ENCODE measurements around the gene TECR.
"Not testable (repeated sequence)": the region's sequence is repeated elsewhere in the genome, so short reads cannot be mapped to it uniquely, and the experiment has no call there.

The TECR gene

DNA sequence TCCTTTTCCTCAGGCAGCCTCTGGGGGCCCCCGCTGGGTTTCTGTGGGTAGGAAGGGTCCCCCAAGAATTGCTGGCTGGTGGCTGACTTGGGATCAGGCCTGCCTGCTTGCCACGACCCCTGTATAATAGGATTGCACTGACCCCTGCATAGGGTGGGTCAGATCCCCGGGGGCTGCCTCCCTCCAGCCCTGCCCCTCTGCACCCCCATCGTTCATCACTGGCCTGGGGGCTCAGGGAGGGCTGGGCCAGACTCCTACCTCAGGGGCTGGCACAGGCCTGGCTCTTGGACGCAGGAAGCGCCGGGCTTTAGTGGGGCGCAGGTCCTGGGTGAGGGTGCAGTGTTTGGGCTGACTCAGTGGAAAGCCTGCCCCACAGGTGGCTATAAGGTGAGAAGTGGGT, 31.9 kb downstream of the TECR start:
- Histone ChIP-seq H3K4me3 (ENCODE audit: low read depth in 1 of 2, low read length in 1 of 2) (no peak overlapping the region), H3K9me3 (no peaks in the 10 kb centered on the region), H3K27me3 (no peaks in the 10 kb centered on the region), H3K36me3 (peaks cover 26% of the 10 kb centered on the region), H3K4me1 (ENCODE audit: control insufficient read depth in 1 of 2, insufficient read depth in 1 of 2, low read depth in 1 of 2, low read length in 1 of 2) (peaks cover 7 to 9% of the 10 kb centered on the region in 2 experiments), H3K27ac (no peak overlapping the region)
- TF ChIP-seq, protein P1, sequence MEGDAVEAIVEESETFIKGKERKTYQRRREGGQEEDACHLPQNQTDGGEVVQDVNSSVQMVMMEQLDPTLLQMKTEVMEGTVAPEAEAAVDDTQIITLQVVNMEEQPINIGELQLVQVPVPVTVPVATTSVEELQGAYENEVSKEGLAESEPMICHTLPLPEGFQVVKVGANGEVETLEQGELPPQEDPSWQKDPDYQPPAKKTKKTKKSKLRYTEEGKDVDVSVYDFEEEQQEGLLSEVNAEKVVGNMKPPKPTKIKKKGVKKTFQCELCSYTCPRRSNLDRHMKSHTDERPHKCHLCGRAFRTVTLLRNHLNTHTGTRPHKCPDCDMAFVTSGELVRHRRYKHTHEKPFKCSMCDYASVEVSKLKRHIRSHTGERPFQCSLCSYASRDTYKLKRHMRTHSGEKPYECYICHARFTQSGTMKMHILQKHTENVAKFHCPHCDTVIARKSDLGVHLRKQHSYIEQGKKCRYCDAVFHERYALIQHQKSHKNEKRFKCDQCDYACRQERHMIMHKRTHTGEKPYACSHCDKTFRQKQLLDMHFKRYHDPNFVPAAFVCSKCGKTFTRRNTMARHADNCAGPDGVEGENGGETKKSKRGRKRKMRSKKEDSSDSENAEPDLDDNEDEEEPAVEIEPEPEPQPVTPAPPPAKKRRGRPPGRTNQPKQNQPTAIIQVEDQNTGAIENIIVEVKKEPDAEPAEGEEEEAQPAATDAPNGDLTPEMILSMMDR (IDR thresholded peaks at IDR 0.05): no peak

DNA sequence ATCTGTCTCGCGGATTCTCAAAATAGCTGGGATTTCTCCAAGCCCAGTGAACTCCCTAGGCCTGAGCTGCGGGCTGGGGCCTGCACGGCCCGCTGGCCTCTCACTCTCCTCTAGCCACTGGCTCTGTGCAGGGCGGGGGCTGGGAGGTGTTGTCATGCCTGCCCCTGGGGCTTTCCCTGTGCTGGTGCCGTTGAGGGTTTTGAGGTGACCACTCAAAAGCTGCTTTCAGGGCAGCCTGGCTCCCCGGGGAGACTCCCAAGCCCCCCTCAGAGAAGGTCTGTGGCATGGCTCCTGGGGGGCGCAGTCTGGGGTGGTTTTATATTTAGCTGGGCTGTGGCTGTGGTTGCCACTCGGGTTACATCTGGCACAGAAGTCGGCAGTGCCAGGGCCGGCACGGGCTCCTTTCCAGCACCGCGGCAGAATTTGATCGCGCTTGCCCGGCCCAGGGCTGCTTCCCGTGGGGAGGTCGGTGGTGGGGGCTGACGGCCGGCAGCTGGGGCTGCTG, 32.5 kb downstream of the TECR start:
- peaks cover 32% of the 10 kb centered on the region for H3K36me3 ChIP-seq
- TF ChIP-seq, protein P1 (IDR thresholded peaks at IDR 0.05): no peak
- H3K9me3 ChIP-seq: no peaks in the 10 kb centered on the region
- H3K27me3 ChIP-seq: no peaks in the 10 kb centered on the region
- no peak overlapping the region for H3K27ac ChIP-seq
- peaks cover under 1 to 2% of the 10 kb centered on the region in 2 experiments for H3K4me1 ChIP-seq (ENCODE audit: control insufficient read depth in 1 of 2, insufficient read depth in 1 of 2, low read depth in 1 of 2, low read length in 1 of 2)
- no peak overlapping the region for H3K4me3 ChIP-seq (ENCODE audit: low read depth in 1 of 2, low read length in 1 of 2)

DNA sequence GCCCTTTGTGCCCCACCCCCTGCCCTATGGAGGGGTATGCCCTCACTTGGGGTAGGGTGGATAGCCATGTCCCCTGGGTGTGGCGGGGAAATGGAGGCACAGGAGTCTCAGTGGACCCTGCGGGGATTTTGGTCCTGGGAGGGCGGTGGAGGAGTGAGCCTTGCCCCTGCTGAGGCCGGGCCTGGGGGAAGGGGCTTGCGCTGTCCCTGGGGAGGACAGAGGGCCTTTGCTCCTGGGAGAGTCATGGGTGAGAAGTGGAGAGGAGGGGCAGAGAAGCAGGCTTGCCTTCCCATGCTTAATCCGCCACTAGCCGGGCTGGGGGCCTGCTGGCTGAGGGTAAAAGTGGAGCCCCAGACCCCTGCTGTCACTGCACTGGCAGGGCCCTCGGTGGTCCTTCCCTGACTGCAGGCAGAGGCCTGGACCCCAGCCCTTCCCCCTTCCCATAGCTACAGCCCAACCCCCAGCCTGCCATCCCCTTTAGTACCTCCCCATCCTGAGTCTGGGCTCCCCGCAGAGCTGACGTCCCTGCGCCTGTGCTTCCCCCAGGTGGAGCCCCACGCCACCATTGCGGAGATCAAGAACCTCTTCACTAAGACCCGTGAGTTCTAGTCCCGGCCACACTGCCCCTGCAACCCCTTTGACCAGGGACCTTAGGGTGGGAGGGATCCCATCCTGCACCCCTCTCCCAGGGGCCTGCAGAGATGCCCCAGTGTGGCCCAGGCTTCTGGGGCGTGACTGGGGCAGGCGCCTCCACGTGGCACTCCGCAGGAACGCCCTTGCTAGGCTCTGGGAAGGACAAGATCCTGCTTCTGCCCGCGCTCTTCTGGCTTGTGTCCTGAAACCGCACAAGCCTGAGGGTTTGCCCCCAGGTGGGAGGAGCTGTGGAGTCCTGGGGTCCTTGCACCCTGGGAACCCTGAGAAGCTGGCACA, 33.5 kb downstream of the TECR start:
- H3K4me3 ChIP-seq (ENCODE audit: low read depth in 1 of 2, low read length in 1 of 2): no peak overlapping the region
- no peaks in the 10 kb centered on the region for H3K4me1 ChIP-seq (ENCODE audit: control insufficient read depth in 1 of 2, insufficient read depth in 1 of 2, low read depth in 1 of 2, low read length in 1 of 2)
- peaks cover 40% of the 10 kb centered on the region for H3K36me3 ChIP-seq
- H3K27ac ChIP-seq: no peak overlapping the region
- no peaks in the 10 kb centered on the region for H3K9me3 ChIP-seq
- no peaks in the 10 kb centered on the region for H3K27me3 ChIP-seq
- TF ChIP-seq, protein P1 (IDR thresholded peaks at IDR 0.05): no peak

DNA sequence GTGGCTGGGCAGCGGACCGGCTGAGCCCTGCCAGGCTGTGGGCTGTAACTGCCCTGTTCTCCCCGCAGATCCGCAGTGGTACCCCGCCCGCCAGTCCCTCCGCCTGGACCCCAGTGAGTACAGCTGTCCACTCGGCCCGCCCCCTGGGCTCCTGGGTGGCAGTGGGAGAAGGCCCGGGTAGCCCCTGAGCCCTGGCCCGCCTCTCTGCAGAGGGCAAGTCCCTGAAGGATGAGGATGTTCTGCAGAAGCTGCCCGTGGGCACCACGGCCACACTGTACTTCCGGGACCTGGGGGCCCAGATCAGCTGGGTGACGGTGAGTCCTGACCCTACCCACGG, 34.2 kb downstream of the TECR start:
- no peaks in the 10 kb centered on the region for H3K4me1 ChIP-seq (ENCODE audit: control insufficient read depth in 1 of 2, insufficient read depth in 1 of 2, low read depth in 1 of 2, low read length in 1 of 2)
- peaks cover 40% of the 10 kb centered on the region for H3K36me3 ChIP-seq

DNA sequence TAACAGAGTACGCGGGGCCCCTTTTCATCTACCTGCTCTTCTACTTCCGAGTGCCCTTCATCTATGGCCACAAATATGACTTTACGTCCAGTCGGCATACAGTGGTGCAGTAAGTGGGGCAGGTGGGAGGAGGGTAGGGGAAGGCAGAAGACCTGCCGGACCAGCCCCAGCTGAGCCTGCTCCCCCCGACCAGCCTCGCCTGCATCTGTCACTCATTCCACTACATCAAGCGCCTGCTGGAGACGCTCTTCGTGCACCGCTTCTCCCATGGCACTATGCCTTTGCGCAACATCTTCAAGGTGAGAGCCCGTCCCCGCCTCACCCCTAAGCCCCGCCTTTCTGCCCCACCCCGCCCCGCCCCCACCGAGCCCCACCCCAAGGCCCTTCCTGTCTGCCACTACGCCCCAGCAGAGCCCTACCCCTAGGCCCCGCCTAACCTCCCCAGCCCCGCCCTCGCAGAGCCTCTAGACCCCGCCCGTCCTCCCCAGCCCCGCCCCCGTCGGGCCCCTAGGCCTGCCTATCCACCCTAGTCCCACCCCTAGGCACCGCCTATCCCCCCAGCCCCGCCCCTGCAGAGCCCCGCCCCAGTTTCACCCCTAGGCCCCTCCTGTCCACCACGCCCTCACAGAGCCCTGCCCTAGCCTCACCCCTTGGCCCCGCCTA, 34.7 kb downstream of the TECR start:
- H3K4me1 ChIP-seq (ENCODE audit: control insufficient read depth in 1 of 2, insufficient read depth in 1 of 2, low read depth in 1 of 2, low read length in 1 of 2): no peaks in the 10 kb centered on the region
- H3K27me3 ChIP-seq: no peaks in the 10 kb centered on the region
- TF ChIP-seq, protein P1 (IDR thresholded peaks at IDR 0.05): no peak
- H3K36me3 ChIP-seq: peaks cover 40% of the 10 kb centered on the region
- H3K4me3 ChIP-seq (ENCODE audit: low read depth in 1 of 2, low read length in 1 of 2): no peak overlapping the region
- no peaks in the 10 kb centered on the region for H3K9me3 ChIP-seq
- no peak overlapping the region for H3K27ac ChIP-seq

More for the DNA sequence above, 34.2 kb downstream of the TECR start:
- no peak overlapping the region for H3K4me3 ChIP-seq (ENCODE audit: low read depth in 1 of 2, low read length in 1 of 2)
- H3K27ac ChIP-seq: no peak overlapping the region
- H3K9me3 ChIP-seq: no peaks in the 10 kb centered on the region
- H3K27me3 ChIP-seq: no peaks in the 10 kb centered on the region
- TF ChIP-seq, protein P1 (IDR thresholded peaks at IDR 0.05): no peak

DNA sequence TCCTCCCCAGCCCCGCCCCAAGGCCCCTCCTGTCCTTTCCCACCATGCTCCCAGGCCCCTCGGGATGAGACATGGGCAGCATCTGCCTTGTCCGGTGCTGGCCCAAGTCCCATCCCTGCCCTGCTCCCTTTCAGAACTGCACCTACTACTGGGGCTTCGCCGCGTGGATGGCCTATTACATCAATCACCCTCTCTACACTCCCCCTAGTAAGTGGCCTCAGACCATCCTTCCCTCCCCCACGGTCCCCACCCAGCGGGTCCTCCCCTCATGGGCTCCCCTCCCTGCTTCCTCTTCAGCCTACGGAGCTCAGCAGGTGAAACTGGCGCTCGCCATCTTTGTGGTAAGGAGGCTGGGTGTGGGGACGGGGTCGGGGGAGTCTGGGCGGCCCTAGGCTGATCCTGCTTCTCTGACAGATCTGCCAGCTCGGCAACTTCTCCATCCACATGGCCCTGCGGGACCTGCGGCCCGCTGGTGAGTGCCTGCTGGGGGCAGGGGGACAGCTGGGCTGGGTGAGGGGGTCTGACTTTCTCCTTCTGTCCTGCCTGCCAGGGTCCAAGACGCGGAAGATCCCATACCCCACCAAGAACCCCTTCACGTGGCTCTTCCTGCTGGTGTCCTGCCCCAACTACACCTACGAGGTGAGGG, 35.4 kb downstream of the TECR start:
- H3K4me3 ChIP-seq (ENCODE audit: low read depth in 1 of 2, low read length in 1 of 2); H3K9me3 ChIP-seq; H3K27me3 ChIP-seq; H3K4me1 ChIP-seq (ENCODE audit: control insufficient read depth in 1 of 2, insufficient read depth in 1 of 2, low read depth in 1 of 2, low read length in 1 of 2); H3K27ac ChIP-seq: not testable (repeated sequence)
- H3K36me3 ChIP-seq: peaks cover 40% of the 10 kb centered on the region

Measured in neutrophil (primary cell).